Measurements from ENCODE around the gene SCAMP2.

DNA sequence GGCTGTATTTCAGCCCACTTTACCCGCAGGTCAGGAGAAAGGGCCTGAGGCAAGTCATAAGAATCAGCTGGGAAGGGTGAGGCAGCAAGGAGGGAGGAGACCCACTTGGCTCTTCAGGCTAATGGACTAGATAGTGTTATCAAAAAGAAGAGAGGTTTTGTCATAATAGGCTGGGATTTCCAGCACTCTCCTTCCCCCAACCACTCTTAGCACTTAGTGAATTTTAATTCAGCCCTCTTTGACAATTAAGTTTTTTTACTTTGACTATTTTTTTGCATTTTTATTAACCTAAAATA is 17.4 kb upstream of the SCAMP2 start:
- TF ChIP-seq, protein P1, sequence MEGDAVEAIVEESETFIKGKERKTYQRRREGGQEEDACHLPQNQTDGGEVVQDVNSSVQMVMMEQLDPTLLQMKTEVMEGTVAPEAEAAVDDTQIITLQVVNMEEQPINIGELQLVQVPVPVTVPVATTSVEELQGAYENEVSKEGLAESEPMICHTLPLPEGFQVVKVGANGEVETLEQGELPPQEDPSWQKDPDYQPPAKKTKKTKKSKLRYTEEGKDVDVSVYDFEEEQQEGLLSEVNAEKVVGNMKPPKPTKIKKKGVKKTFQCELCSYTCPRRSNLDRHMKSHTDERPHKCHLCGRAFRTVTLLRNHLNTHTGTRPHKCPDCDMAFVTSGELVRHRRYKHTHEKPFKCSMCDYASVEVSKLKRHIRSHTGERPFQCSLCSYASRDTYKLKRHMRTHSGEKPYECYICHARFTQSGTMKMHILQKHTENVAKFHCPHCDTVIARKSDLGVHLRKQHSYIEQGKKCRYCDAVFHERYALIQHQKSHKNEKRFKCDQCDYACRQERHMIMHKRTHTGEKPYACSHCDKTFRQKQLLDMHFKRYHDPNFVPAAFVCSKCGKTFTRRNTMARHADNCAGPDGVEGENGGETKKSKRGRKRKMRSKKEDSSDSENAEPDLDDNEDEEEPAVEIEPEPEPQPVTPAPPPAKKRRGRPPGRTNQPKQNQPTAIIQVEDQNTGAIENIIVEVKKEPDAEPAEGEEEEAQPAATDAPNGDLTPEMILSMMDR (IDR thresholded peaks at IDR 0.05; ENCODE audit: low read depth, low read length): no peak
- TF ChIP-seq POLR2A (IDR thresholded peaks at IDR 0.05; ENCODE audit: extremely low read depth, insufficient read length) (no peak), MYC (IDR thresholded peaks at IDR 0.05; ENCODE audit: low read depth, low read length) (no peak)
- TF ChIP-seq, protein P2, sequence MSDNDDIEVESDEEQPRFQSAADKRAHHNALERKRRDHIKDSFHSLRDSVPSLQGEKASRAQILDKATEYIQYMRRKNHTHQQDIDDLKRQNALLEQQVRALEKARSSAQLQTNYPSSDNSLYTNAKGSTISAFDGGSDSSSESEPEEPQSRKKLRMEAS (IDR thresholded peaks at IDR 0.05; ENCODE audit: low read depth, low read length): no peak
